Measurements from ENCODE around the gene TSPO2.

The TSPO2 gene

GRCh38 chr6:41074692-41075436 lies 32.6 kb downstream of the TSPO2 start:
- FAIRE-seq (no peak), DNase-seq (ENCODE audit: insufficient read length, low spot score) (no peak)
- TF ChIP-seq, protein P1, sequence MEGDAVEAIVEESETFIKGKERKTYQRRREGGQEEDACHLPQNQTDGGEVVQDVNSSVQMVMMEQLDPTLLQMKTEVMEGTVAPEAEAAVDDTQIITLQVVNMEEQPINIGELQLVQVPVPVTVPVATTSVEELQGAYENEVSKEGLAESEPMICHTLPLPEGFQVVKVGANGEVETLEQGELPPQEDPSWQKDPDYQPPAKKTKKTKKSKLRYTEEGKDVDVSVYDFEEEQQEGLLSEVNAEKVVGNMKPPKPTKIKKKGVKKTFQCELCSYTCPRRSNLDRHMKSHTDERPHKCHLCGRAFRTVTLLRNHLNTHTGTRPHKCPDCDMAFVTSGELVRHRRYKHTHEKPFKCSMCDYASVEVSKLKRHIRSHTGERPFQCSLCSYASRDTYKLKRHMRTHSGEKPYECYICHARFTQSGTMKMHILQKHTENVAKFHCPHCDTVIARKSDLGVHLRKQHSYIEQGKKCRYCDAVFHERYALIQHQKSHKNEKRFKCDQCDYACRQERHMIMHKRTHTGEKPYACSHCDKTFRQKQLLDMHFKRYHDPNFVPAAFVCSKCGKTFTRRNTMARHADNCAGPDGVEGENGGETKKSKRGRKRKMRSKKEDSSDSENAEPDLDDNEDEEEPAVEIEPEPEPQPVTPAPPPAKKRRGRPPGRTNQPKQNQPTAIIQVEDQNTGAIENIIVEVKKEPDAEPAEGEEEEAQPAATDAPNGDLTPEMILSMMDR (IDR thresholded peaks at IDR 0.05; ENCODE audit: insufficient read depth, missing control alignments), result no peak

- no peak for FAIRE-seq
- TF ChIP-seq, protein P1 (IDR thresholded peaks at IDR 0.05; ENCODE audit: insufficient read depth, missing control alignments), result no peak
- DNase-seq (ENCODE audit: insufficient read length, low spot score), result no peak
Observed at GRCh38 chr6:41075651-41076626, 33.7 kb downstream of the TSPO2 start.

GRCh38 chr6:41077536-41077935 lies 35.3 kb downstream of the TSPO2 start:
- DNase-seq (ENCODE audit: insufficient read length, low spot score) (no peak), FAIRE-seq (no peak)
- TF ChIP-seq, protein P1 (IDR thresholded peaks at IDR 0.05; ENCODE audit: insufficient read depth, missing control alignments), result no peak

GRCh38 chr6:41078101-41078500 lies 35.8 kb downstream of the TSPO2 start:
- TF ChIP-seq, protein P1 (IDR thresholded peaks at IDR 0.05; ENCODE audit: insufficient read depth, missing control alignments), result no peak
- no peak for DNase-seq (ENCODE audit: insufficient read length, low spot score)
- no peak for FAIRE-seq

DNA sequence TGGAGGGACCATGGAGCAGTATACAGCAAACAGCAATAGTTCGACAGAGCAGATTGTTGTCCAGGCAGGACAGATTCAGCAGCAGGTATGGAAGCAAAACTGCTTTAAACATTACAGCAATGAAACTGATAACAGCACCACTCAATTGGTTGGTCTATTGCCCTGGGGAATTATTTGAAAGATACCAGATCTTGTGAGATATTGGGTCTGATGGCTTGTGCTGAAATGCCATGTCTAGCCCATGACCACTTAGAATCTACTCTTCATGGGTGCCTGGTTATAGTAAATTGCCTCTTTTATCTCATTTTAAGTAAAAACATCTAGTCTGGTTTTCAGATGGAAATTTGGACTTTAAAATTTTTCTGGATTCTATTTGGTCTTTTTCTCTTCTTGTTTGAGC lies 36.8 kb downstream of the TSPO2 start:
- DNase-seq (ENCODE audit: insufficient read length, low spot score) (no peak), FAIRE-seq (no peak)
- TF ChIP-seq, protein P1 (IDR thresholded peaks at IDR 0.05; ENCODE audit: insufficient read depth, missing control alignments), result no peak

DNA sequence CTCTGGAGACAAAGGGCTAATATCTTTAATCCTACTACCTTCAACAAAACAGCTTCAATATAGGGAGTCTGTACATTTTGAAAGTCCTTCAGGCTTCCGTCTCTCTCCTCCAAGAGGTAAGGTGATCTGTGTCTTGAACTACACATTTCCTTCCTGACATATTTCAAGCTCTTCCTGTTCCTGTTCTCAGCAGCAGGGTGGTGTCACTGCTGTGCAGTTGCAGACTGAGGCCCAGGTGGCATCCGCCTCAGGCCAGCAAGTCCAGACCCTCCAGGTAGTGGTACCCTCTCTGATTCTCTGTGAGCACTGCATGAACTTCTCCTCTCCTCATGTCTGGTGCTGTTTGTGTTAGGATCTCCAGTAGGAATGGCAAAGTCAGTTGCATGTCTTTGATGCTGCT lies 38.4 kb downstream of the TSPO2 start:
- TF ChIP-seq, protein P1 (IDR thresholded peaks at IDR 0.05; ENCODE audit: insufficient read depth, missing control alignments), result no peak
- FAIRE-seq (no peak), DNase-seq (ENCODE audit: insufficient read length, low spot score) (no peak)
